ENCODE measurements around the gene IDH3A. TPM values are rescaled to one million over a fixed set of nuclear protein-coding genes. Genes with fewer than 3 reads are reported as not detected.

Gene IDH3A
- total RNA-seq, 2 donors from 2014 or later, result 203 to 264 TPM

GRCh38 chr15:78197632-78198031, 48.5 kb downstream of the IDH3A start:
- no peaks in the 10 kb centered on the region for H3K27me3 ChIP-seq
- no peak overlapping the region for H3K4me3 ChIP-seq
- DNase-seq, result peak; percentile 10
- H3K27ac ChIP-seq, result no peak overlapping the region
- intact Hi-C loops (cut with DNase I), result loop anchor here (5.0 kb wide), 1 partner anchor 45 kb away; no protein-coding TSS in a partner anchor
- no peak for TF ChIP-seq CTCF (IDR thresholded peaks at IDR 0.05)
- no peaks in the 10 kb centered on the region for H3K9me3 ChIP-seq
- H3K4me1 ChIP-seq, result no peaks in the 10 kb centered on the region
- H3K9ac ChIP-seq (ENCODE audit: low read depth in 2 of 2, low read length in 2 of 2), result no peak overlapping the region
- no peaks in the 10 kb centered on the region for H3K36me3 ChIP-seq

GRCh38 chr15:78200276-78200930, 51.2 kb downstream of the IDH3A start:
- H3K4me3 ChIP-seq, result no peak overlapping the region
- no peaks in the 10 kb centered on the region for H3K4me1 ChIP-seq
- intact Hi-C loops (cut with DNase I), result no loop called here
- no peaks in the 10 kb centered on the region for H3K27me3 ChIP-seq
- H3K9ac ChIP-seq (ENCODE audit: low read depth in 2 of 2, low read length in 2 of 2), result no peak overlapping the region
- no peak for TF ChIP-seq CTCF (IDR thresholded peaks at IDR 0.05)
- peak; percentile 11 for DNase-seq
- H3K9me3 ChIP-seq, result no peaks in the 10 kb centered on the region
- no peaks in the 10 kb centered on the region for H3K36me3 ChIP-seq
- no peak overlapping the region for H3K27ac ChIP-seq

- peak; percentile 10 for DNase-seq
- intact Hi-C loops (cut with DNase I), result no loop called here
These were observed 52.4 kb downstream of the IDH3A start for GRCh38 chr15:78201281-78202190.

GRCh38 chr15:78203346-78204225, 54.4 kb downstream of the IDH3A start:
- no peak for TF ChIP-seq CTCF (IDR thresholded peaks at IDR 0.05)
- H3K36me3 ChIP-seq, result no peaks in the 10 kb centered on the region
- H3K27ac ChIP-seq, result no peak overlapping the region
- intact Hi-C loops (cut with DNase I), result no loop called here
- H3K9me3 ChIP-seq, result no peaks in the 10 kb centered on the region
- H3K4me3 ChIP-seq, result no peak overlapping the region
- no peaks in the 10 kb centered on the region for H3K27me3 ChIP-seq
- no peak overlapping the region for H3K9ac ChIP-seq (ENCODE audit: low read depth in 2 of 2, low read length in 2 of 2)
- H3K4me1 ChIP-seq, result no peaks in the 10 kb centered on the region
- DNase-seq, result peak; percentile 12

More at GRCh38 chr15:78201281-78202190, 52.4 kb downstream of the IDH3A start:
- no peak overlapping the region for H3K9ac ChIP-seq (ENCODE audit: low read depth in 2 of 2, low read length in 2 of 2)
- H3K4me3 ChIP-seq, result no peak overlapping the region
- H3K9me3 ChIP-seq, result no peaks in the 10 kb centered on the region
- H3K27ac ChIP-seq, result no peak overlapping the region
- TF ChIP-seq CTCF (IDR thresholded peaks at IDR 0.05), result no peak
- no peaks in the 10 kb centered on the region for H3K36me3 ChIP-seq
- H3K27me3 ChIP-seq, result no peaks in the 10 kb centered on the region
- H3K4me1 ChIP-seq, result no peaks in the 10 kb centered on the region

Measured in colonic mucosa (tissue), 4 donors.